Adipocyte (in vitro differentiated cells): Measurements from ENCODE around the gene CTDSPL.
A peak's percentile ranks its signal among the peaks of the same experiment; 100 is the strongest.

Experiments
- DNase-seq: peaks from one replicate; pipeline ENCODE4 v3.0.0-alpha.2; 2015; ENCODE audit warnings: low read depth
- H3K27me3 ChIP-seq: replicated peaks from 2 replicates; pipeline ENCODE4 v1.7.0; 2013; ENCODE audit warnings: mild to moderate bottlenecking, low read length, moderate library complexity; ENCODE audit not compliant: control insufficient read depth, insufficient read depth
- H3K36me3 ChIP-seq: 2 replicates; pipeline ENCODE4 v1.7.0; 2013; ENCODE audit warnings: low read length, mild to moderate bottlenecking, moderate library complexity; ENCODE audit not compliant: control insufficient read depth, insufficient read depth, severe bottlenecking
- H3K4me1 ChIP-seq: 2 replicates; pipeline ENCODE4 v1.7.0; 2013; ENCODE audit warnings: mild to moderate bottlenecking, low read length, moderate library complexity; ENCODE audit not compliant: control insufficient read depth, insufficient read depth
- H3K4me3 ChIP-seq: 2 replicates; pipeline ENCODE4 v1.7.0; 2013; ENCODE audit warnings: mild to moderate bottlenecking, low read length, moderate library complexity
- H3K9ac ChIP-seq: 2 replicates; pipeline ENCODE4 v1.7.0; 2013; ENCODE audit warnings: mild to moderate bottlenecking, low read length, moderate library complexity
- H3K9me3 ChIP-seq: 2 replicates; pipeline ENCODE4 v1.7.0; 2013; ENCODE audit warnings: mild to moderate bottlenecking, low read length, moderate library complexity; ENCODE audit not compliant: control insufficient read depth

The CTDSPL gene

DNA sequence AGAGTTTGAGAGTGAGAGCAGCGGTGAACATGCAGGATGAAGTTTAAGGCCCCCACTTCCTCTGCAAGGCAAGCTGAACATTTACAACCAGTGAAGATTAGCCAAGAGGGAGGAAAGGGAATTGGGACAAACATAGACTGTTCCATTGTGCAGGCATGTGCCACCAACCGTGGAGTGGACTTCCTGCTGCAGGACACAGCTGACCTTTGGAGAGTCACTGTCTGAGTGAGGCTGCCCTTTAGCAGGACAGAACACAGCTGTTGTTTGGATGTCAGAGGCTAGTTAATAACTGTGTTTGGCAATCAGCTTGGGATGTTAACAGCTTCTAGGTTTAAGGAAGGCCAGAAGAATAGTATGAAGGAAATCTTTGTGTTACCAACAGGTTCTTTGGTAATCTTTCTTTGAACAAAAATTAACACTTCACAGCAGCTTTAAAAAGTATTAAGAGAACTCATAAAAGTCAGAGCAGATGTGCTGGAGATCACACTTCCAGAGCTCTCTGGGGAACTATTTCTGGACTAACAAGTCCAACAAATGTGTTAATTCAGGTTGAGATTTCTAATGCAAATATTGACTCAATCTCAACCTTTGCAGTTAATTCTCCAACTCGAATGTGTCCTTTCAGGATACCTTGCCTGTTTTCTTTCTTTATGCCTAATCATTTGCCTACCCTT lies 31.4 kb downstream of the CTDSPL start:
- DNase-seq, result peak; percentile 29
- H3K9ac ChIP-seq, result no peak overlapping the region
- H3K4me3 ChIP-seq, result no peak overlapping the region
- no peaks in the 10 kb centered on the region for H3K36me3 ChIP-seq
- peaks cover 13% of the 10 kb centered on the region for H3K4me1 ChIP-seq
- H3K9me3 ChIP-seq, result no peaks in the 10 kb centered on the region
- H3K27me3 ChIP-seq, result no peaks in the 10 kb centered on the region

DNA sequence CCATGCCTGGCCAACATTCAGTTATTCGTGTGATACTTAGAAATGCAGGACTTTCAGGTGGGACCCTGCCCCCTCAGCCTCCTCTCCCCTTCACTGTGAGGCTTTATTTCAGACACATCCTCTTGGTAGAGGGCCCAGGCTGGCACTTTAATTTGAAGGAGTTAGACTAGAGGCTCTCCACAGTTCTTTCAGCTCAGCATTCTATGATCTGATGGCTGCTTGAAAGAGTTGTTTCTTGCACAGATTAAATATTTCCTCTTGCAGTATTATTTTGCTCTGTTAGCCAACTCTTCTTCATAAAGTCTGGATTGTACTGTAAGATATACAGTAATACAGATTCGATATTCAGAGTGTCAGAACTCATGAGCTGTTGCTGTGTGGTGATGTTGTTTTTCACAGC lies 35.1 kb downstream of the CTDSPL start:
- no peaks in the 10 kb centered on the region for H3K9me3 ChIP-seq
- no peaks in the 10 kb centered on the region for H3K36me3 ChIP-seq
- DNase-seq, result no peak
- H3K9ac ChIP-seq, result no peak overlapping the region
- no peaks in the 10 kb centered on the region for H3K27me3 ChIP-seq
- no peak overlapping the region for H3K4me3 ChIP-seq
- peaks cover 13% of the 10 kb centered on the region for H3K4me1 ChIP-seq

DNA sequence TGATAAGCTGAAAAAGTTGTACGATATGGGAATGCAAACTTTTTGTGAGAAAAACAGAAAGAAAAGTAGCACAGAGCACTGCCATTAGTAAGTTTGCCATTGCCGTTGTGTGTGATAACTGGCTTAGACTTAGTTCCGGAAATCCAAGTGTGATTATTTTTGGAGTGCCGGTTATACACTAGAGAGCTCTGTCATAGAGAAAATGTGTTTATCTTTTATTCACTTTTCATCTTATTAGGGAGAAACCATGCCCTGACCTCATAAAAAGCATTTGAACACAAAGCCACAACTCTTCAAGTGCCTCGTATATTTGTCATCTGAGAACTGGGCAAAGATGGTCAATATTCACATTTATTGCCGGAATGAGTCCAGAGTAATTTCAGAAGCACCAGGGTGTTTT lies 36.1 kb downstream of the CTDSPL start:
- Histone ChIP-seq H3K9me3 (no peaks in the 10 kb centered on the region), H3K4me1 (peaks cover 8% of the 10 kb centered on the region), H3K36me3 (no peaks in the 10 kb centered on the region), H3K9ac (no peak overlapping the region), H3K27me3 (no peaks in the 10 kb centered on the region), H3K4me3 (no peak overlapping the region)
- DNase-seq, result no peak

DNA sequence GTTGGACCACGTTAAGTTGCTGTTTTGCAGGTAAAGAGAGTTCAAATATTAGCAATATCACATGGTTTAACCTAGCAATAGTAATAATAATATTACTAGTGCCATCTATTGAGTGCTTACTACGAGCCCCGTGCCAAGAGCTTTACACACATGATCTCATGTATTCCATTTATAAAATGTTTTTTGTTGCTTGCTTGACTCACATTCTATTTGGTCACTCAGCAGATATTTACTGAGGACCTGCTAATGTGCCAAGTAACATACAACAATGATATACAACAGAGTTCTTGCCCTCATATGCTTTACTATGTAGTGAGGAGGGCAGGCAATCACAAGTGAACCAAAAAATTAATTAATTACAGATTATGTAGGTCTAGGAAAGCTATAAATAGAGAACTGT lies 36.7 kb downstream of the CTDSPL start:
- DNase-seq, result no peak
- no peak overlapping the region for H3K4me3 ChIP-seq
- no peaks in the 10 kb centered on the region for H3K36me3 ChIP-seq
- no peaks in the 10 kb centered on the region for H3K27me3 ChIP-seq
- H3K9ac ChIP-seq, result no peak overlapping the region
- no peaks in the 10 kb centered on the region for H3K9me3 ChIP-seq
- H3K4me1 ChIP-seq, result peaks cover 2% of the 10 kb centered on the region

DNA sequence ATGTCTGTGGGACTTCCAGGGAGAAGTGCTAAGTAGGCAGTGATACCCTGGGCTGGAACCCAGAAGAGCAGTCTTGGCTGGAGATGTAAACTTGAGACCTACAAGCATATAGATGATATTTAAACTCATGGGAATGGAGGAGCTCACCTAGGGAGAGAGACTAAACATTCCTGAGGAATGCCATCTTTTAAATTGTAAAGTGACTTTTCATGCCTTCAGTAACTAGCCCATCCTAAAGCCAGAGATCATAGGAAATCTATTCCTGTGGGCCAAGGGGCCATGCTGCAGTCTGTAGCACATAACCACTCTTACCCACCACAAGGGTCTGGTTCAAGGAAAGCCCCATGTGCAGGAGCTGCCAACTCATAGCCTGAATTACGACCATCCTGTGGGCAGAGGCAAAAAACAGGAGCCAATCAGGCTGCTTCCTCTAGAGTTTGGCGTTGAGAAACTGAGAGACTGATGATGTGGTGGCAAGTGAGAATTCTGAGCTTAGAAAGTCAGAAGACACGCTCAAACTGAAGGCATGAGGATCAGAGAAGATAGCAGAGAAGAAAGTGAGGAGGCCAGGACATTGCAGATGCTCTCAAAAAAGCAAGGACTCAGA lies 37.5 kb downstream of the CTDSPL start:
- H3K36me3 ChIP-seq, result no peaks in the 10 kb centered on the region
- no peaks in the 10 kb centered on the region for H3K4me1 ChIP-seq
- no peak for DNase-seq
- no peak overlapping the region for H3K9ac ChIP-seq
- H3K4me3 ChIP-seq, result no peak overlapping the region
- no peaks in the 10 kb centered on the region for H3K27me3 ChIP-seq
- no peaks in the 10 kb centered on the region for H3K9me3 ChIP-seq

DNA sequence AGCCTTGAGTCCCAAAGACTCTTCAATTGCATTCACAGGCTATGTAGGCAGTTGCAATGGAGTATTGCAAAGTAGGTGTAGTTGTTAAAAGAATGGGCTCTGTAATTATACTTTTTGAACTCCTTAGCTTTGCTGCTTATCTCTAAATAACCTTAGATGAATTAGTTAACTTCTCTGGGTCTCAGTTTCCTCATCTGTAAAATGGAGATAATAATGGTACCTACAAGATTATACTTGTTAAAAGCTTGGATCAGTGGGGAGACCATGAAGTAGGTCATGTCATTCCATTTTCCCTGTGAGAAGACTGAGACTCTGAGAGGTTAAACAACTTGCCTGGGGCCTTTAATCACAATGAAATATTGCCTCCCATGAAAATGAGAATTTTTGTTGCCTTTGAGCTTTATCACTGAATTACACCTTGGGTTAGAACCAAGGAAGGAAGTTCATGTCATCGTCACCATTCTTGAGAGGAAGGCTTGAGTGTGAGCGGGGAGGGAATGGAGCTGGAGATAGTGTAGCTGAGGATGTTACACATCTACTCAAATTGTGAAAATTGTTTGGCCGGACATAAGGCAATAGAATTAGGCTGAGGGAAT lies 38.1 kb downstream of the CTDSPL start:
- no peaks in the 10 kb centered on the region for H3K36me3 ChIP-seq
- H3K27me3 ChIP-seq, result no peaks in the 10 kb centered on the region
- H3K9ac ChIP-seq, result no peak overlapping the region
- H3K4me3 ChIP-seq, result no peak overlapping the region
- H3K9me3 ChIP-seq, result no peaks in the 10 kb centered on the region
- peaks cover 6% of the 10 kb centered on the region for H3K4me1 ChIP-seq
- no peak for DNase-seq

DNA sequence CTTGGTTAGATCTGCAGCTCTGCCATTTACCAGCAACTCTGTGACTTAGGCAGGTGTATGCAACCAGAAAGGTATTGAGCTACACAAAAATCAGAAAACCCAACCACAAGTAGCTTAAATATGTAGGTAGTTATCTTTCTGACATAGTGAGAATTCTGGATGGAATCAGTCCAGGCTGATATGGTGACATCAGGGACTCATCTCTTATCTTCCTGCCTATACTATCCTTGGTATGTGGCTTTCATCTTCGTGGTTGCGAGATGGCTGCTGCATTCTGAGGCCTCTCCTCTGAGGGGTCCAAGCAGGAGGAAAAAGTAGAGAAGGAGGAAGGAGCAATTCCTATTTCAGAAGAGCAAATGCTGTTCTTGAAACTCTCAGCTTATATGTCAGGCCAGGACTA lies 40.0 kb downstream of the CTDSPL start:
- H3K4me1 ChIP-seq, result peaks cover 25% of the 10 kb centered on the region
- H3K9ac ChIP-seq, result no peak overlapping the region
- no peak overlapping the region for H3K4me3 ChIP-seq
- no peaks in the 10 kb centered on the region for H3K9me3 ChIP-seq
- no peaks in the 10 kb centered on the region for H3K36me3 ChIP-seq
- DNase-seq, result no peak
- H3K27me3 ChIP-seq, result no peaks in the 10 kb centered on the region

DNA sequence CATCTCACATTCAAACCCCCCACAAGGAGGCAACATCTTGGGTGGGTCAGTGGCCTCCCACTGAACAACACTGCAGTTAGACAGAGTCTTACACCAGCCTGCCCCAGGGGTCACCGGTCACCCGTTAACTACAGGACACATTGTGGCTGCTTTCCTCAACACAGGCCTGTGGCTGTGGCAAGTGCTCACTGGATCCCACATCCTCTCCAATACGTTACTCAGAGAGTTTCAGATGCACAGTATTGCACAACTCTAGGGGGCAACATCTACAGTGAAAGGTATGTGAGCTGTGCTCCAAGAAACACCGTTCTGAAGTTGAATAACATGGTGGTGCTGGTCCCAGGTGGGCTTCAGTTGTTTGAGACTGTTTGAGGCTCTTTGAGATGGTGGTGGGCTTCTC lies 41.0 kb downstream of the CTDSPL start:
- H3K4me1 ChIP-seq, result peaks cover 26% of the 10 kb centered on the region
- no peak for DNase-seq
- no peaks in the 10 kb centered on the region for H3K9me3 ChIP-seq
- no peak overlapping the region for H3K4me3 ChIP-seq
- H3K9ac ChIP-seq, result no peak overlapping the region
- no peaks in the 10 kb centered on the region for H3K36me3 ChIP-seq
- H3K27me3 ChIP-seq, result no peaks in the 10 kb centered on the region

DNA sequence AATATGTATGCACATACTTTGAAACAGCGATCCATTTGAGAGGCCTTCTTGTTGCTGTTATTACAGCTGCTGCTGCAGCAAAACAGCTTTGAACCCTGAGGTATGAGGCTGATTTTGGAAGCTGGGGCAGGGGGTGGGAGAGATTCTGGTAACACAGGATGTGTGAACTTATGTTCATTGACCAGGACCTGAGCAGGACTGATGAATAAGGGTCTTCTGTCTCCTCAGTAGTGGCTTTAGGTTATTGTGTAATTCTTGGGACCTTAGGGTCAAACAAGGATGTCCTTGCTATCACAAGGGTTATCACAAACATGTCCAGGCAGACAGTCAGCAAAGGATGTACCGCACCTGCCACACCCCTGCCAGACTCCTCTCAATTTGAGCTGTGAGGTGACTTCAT lies 41.6 kb downstream of the CTDSPL start:
- no peak for DNase-seq
- no peaks in the 10 kb centered on the region for H3K36me3 ChIP-seq
- H3K4me1 ChIP-seq, result peaks cover 26% of the 10 kb centered on the region

DNA sequence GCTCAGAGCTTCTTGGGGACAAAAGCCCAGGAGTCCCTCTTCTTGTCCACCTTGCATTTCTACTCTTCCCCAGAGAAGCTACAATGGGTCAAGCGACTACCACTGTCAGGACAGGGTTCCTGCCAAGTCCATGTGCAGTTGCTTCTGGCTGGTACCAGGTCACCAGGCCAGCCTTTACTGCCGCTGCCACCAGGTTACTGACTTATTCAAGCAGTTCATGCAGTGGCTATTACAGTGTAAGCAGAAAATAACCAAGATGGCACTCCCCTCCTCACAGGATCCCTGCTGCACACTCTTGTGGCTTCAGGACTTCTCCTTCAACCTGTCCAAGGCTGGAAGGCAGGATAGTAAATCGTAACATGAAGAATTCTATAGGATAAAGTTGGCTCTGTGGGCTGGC lies 42.1 kb downstream of the CTDSPL start:
- H3K9me3 ChIP-seq, result no peaks in the 10 kb centered on the region
- DNase-seq, result no peak
- H3K4me1 ChIP-seq, result peaks cover 26% of the 10 kb centered on the region
- no peaks in the 10 kb centered on the region for H3K36me3 ChIP-seq
- H3K4me3 ChIP-seq, result no peak overlapping the region
- H3K9ac ChIP-seq, result no peak overlapping the region
- no peaks in the 10 kb centered on the region for H3K27me3 ChIP-seq

More for the DNA sequence above, 41.6 kb downstream of the CTDSPL start:
- Histone ChIP-seq H3K9me3 (no peaks in the 10 kb centered on the region), H3K9ac (no peak overlapping the region), H3K4me3 (no peak overlapping the region), H3K27me3 (no peaks in the 10 kb centered on the region)

DNA sequence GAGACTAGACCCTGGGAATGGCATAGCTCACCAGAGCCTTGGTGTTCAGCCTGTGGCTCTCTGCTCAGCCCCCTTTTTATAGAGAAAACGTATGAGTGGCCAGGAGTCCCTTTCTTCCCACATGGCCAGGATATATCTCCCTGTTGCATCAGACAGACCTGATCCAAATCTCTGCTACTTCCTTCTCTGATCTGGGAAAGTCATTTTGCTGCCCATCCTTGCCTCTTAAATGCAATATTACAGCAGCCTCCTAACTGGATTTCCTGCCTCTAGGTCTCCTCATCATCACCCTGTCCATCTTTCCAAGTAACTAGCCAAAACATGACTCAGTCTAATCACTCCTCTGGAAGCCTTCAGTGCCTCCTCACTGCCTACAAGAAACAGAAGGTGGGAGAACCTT lies 42.9 kb downstream of the CTDSPL start:
- DNase-seq, result no peak
- no peak overlapping the region for H3K9ac ChIP-seq
- peaks cover 26% of the 10 kb centered on the region for H3K4me1 ChIP-seq

More for the DNA sequence above, 42.9 kb downstream of the CTDSPL start:
- Histone ChIP-seq H3K27me3 (no peaks in the 10 kb centered on the region), H3K9me3 (no peaks in the 10 kb centered on the region), H3K36me3 (no peaks in the 10 kb centered on the region), H3K4me3 (no peak overlapping the region)
